GM23338 (cell line): Measurements from ENCODE around the gene MAPT. TPM values are rescaled to one million over a fixed set of nuclear protein-coding genes. Genes with fewer than 3 reads are reported as not detected.

Experiments
- ATAC-seq: fragments of 200-7000 bp; cut with Tn5 transposase; 3 replicates; pipeline ENCODE4 v1.9.1; 2020
- DNase-seq: peaks from one replicate; pipeline ENCODE4 v3.0.0-alpha.2; 2015; ENCODE audit warnings: low spot score
- H2AFZ ChIP-seq: fragments of 200-600 bp; sonication (generic); 2 replicates; pipeline ENCODE4 v1.8.0; 2016; ENCODE audit warnings: antibody characterized with exemption, mild to moderate bottlenecking, moderate library complexity
- H3F3A ChIP-seq: fragments of 200-600 bp; sonication (generic); replicated peaks from 2 replicates; pipeline ENCODE4 v1.8.0; 2017; ENCODE audit warnings: antibody characterized with exemption, mixed run types, low read depth
- H3K27ac ChIP-seq: fragments of 200-600 bp; sonication (generic); 2 replicates; pipeline ENCODE4 v1.6.1; 2016; ENCODE audit warnings: low read depth
- H3K27me3 ChIP-seq: fragments of 200-600 bp; sonication (generic); 2 replicates; pipeline ENCODE4 v1.8.0; 2016; ENCODE audit warnings: mild to moderate bottlenecking, mixed run types, moderate library complexity; ENCODE audit not compliant: insufficient read depth
- H3K36me3 ChIP-seq: fragments of 200-600 bp; sonication (generic); 2 replicates; pipeline ENCODE4 v1.8.0; 2016; ENCODE audit warnings: mild to moderate bottlenecking; ENCODE audit not compliant: insufficient read depth
- H3K4me1 ChIP-seq: fragments of 200-600 bp; sonication (generic); 2 replicates; pipeline ENCODE4 v1.8.0; 2016; ENCODE audit warnings: mild to moderate bottlenecking, moderate library complexity; ENCODE audit not compliant: insufficient read depth
- H3K4me2 ChIP-seq: fragments of 200-600 bp; sonication (generic); 2 replicates; pipeline ENCODE4 v1.7.1; 2017; ENCODE audit warnings: mixed run types
- H3K4me3 ChIP-seq: fragments of 200-600 bp; sonication (generic); 2 replicates; pipeline ENCODE4 v1.6.1; 2016; ENCODE audit warnings: mixed run types
- H3K79me2 ChIP-seq: fragments of 200-600 bp; sonication (generic); replicated peaks from 2 replicates; pipeline ENCODE4 v1.8.0; 2017; ENCODE audit warnings: mild to moderate bottlenecking; ENCODE audit not compliant: insufficient read depth
- H3K9me2 ChIP-seq: fragments of 200-600 bp; sonication (generic); 2 replicates; pipeline ENCODE4 v1.8.0; 2017; ENCODE audit not compliant: insufficient read depth
- H4K20me1 ChIP-seq: fragments of 200-600 bp; sonication (generic); replicated peaks from 2 replicates; pipeline ENCODE4 v1.8.0; 2017; ENCODE audit warnings: mild to moderate bottlenecking; ENCODE audit not compliant: insufficient read depth
- H3K27ac Mint-ChIP-seq: 2 replicates; pipeline ENCODE4 v1.8.0; 2020; ENCODE audit warnings: inconsistent platforms, mild to moderate bottlenecking, moderate library complexity, mixed read lengths
- H3K27me3 Mint-ChIP-seq: 3 replicates; pipeline ENCODE4 v1.8.0; 2022; ENCODE audit warnings: low read depth, mild to moderate bottlenecking, moderate library complexity, mixed read lengths, inconsistent platforms; ENCODE audit not compliant: insufficient read depth, poor library complexity
- H3K36me3 Mint-ChIP-seq: 3 replicates; pipeline ENCODE4 v1.8.0; 2021; ENCODE audit warnings: low read depth, mild to moderate bottlenecking, inconsistent platforms, moderate library complexity, mixed read lengths
- H3K4me1 Mint-ChIP-seq: 3 replicates; pipeline ENCODE4 v1.8.0; 2020; ENCODE audit warnings: mild to moderate bottlenecking, inconsistent platforms, mixed read lengths
- H3K4me3 Mint-ChIP-seq: 3 replicates; pipeline ENCODE4 v1.8.0; 2021; ENCODE audit warnings: moderate library complexity, mild to moderate bottlenecking, inconsistent platforms, mixed read lengths
- H3K9me3 Mint-ChIP-seq: 3 replicates; pipeline ENCODE4 v1.8.0; 2020; ENCODE audit warnings: moderate library complexity, mild to moderate bottlenecking, inconsistent platforms, mixed read lengths
- CREB1 ChIP-seq: fragments of 250-450 bp; sonication (Bioruptor Pico); IDR thresholded peaks from 2 replicates; pipeline ENCODE4 v1.5.0; 2020; ENCODE audit warnings: low read depth, mild to moderate bottlenecking, moderate library complexity
- CTCF ChIP-seq, 2 experiments: fragments of 200-600 bp in 1 of 2; sonication (generic) in 1 of 2; conservative IDR thresholded peaks; 2 replicates each; pipeline versions ENCODE4 v1.5.1 to v1.6.1; 2016 to 2017; ENCODE audit warnings: antibody characterized with exemption in 2 of 2, low read depth in 2 of 2, mild to moderate bottlenecking in 2 of 2, moderate library complexity in 1 of 2
- ETS1 ChIP-seq: IDR thresholded peaks from 2 replicates; pipeline ENCODE4 v1.6.1; 2016; ENCODE audit warnings: antibody characterized with exemption
- EZH2 ChIP-seq: fragments of 200-600 bp; sonication (generic); IDR thresholded peaks from one replicate; pipeline ENCODE4 v1.8.0; 2017; ENCODE audit warnings: antibody characterized with exemption, mild to moderate bottlenecking, low read depth; ENCODE audit not compliant: unreplicated experiment
- EZH2phosphoT487 ChIP-seq: fragments of 200-600 bp; sonication (generic); IDR thresholded peaks from one replicate; pipeline ENCODE4 v1.8.1; 2018; ENCODE audit warnings: antibody characterized with exemption; ENCODE audit not compliant: unreplicated experiment
- JUNB ChIP-seq: IDR thresholded peaks from one replicate; pipeline ENCODE4 v1.6.1; 2016; ENCODE audit warnings: antibody characterized with exemption; ENCODE audit not compliant: unreplicated experiment
- NANOG ChIP-seq: IDR thresholded peaks from 2 replicates; pipeline ENCODE4 v1.6.1; 2016; ENCODE audit warnings: antibody characterized with exemption, borderline replicate concordance
- POLR2AphosphoS5 ChIP-seq: IDR thresholded peaks from 2 replicates; pipeline ENCODE4 v1.6.1; 2016; ENCODE audit warnings: antibody characterized with exemption, low read depth
- REST ChIP-seq: IDR thresholded peaks from one replicate; pipeline ENCODE4 v1.6.1; 2018; ENCODE audit warnings: antibody characterized with exemption; ENCODE audit not compliant: unreplicated experiment
- STAT1 ChIP-seq: IDR thresholded peaks from one replicate; pipeline ENCODE4 v1.6.1; 2016; ENCODE audit warnings: antibody characterized with exemption; ENCODE audit not compliant: unreplicated experiment
- ZNF114 ChIP-seq: fragments of 250-450 bp; sonication (Bioruptor Pico); IDR thresholded peaks from 2 replicates; pipeline ENCODE4 v1.5.0; 2020; ENCODE audit warnings: mild to moderate bottlenecking, moderate library complexity
- ZNF331 ChIP-seq: fragments of 250-450 bp; sonication (Bioruptor Pico); IDR thresholded peaks from 2 replicates; pipeline ENCODE4 v1.5.0; 2020; ENCODE audit warnings: low read depth, mild to moderate bottlenecking, moderate library complexity
- ZNF462 ChIP-seq: fragments of 250-450 bp; sonication (Bioruptor Pico); IDR thresholded peaks from 2 replicates; pipeline ENCODE4 v1.5.0; 2020; ENCODE audit warnings: mild to moderate bottlenecking, moderate library complexity
- polyA plus RNA-seq: library from polyadenylated mRNA; unstranded; fragments of >200 nt; fragmentation: Nextera tagmentation; extraction: Ambion mirVana; gene quantifications from 2 replicates; pipeline ENCODE4 v1.2.1, GENCODE V29; 2016
- total RNA-seq: library from RNA; depleted of rRNA; stranded (reverse); fragments of >200 nt; shearing (Covaris generic); gene quantifications from 2 replicates; pipeline ENCODE4 v1.2.3, GENCODE V29; 2014

Gene MAPT
- total and polyA plus RNA-seq, 2 experiments from 2014 or later: 1.1 to 2.1 TPM

- Histone ChIP-seq H3F3A (peaks cover 18% of the 10 kb centered on the region), H3K4me1 (peaks cover 41% of the 10 kb centered on the region), H4K20me1 (peaks cover 11% of the 10 kb centered on the region), H3K36me3 (peaks cover 24% of the 10 kb centered on the region), H3K4me3 (no peak overlapping the region), H3K79me2 (no peaks in the 10 kb centered on the region), H3K27ac (peak overlapping the region; percentile 14), H3K4me2 (no peak overlapping the region), H3K9me2 (no peaks in the 10 kb centered on the region), H2AFZ (no peak overlapping the region), H3K27me3 (no peaks in the 10 kb centered on the region)
- peaks cover 51% of the 10 kb centered on the region for H3K4me1 Mint-ChIP-seq
- peaks cover 60% of the 10 kb centered on the region for H3K36me3 Mint-ChIP-seq
- DNase-seq (no peak), ATAC-seq (no peak)
- no peaks in the 10 kb centered on the region for H3K9me3 Mint-ChIP-seq
- no peak overlapping the region for H3K4me3 Mint-ChIP-seq
- H3K27me3 Mint-ChIP-seq: peaks cover 29% of the 10 kb centered on the region
- no peak for TF ChIP-seq JUNB
- TF ChIP-seq CTCF (conservative IDR thresholded peaks at IDR 0.05; ENCODE audit: low read depth in 2 of 2): no peak
- TF ChIP-seq EZH2: no peak
- no peak for TF ChIP-seq REST
- TF ChIP-seq ZNF114: no peak
- TF ChIP-seq ETS1: no peak
- no peak for TF ChIP-seq NANOG
- TF ChIP-seq ZNF331: no peak
- TF ChIP-seq ZNF462: no peak
- no peak for TF ChIP-seq EZH2phosphoT487
- TF ChIP-seq CREB1: no peak
- no peak for TF ChIP-seq STAT1
- no peak for TF ChIP-seq POLR2AphosphoS5
- H3K27ac Mint-ChIP-seq: 0 out of 2 replicates have a peak overlapping the region, but pooled peaks have one; percentile 9
Observed at GRCh38 chr17:46029627-46030026, 135.3 kb downstream of the MAPT start.
